RPMI7951 (cell line): Measurements from ENCODE around the gene UBE3A. TPM values are rescaled to one million over a fixed set of nuclear protein-coding genes. Genes with fewer than 3 reads are reported as not detected.

ENCODE experiments used
- DNase-seq: peaks from one replicate; pipeline ENCODE4 v3.0.0-alpha.2; 2012; ENCODE audit warnings: low read depth
- total RNA-seq: library from RNA; depleted of rRNA; stranded (reverse); fragments of >200 nt; shearing (Covaris generic); gene quantifications from 2 replicates; pipeline ENCODE4 v1.2.3, GENCODE V29; 2014

Gene UBE3A
- total RNA-seq, 1 experiment from 2014 or later, result 66.4 TPM

GRCh38 chr15:25403771-25404170 is 35.1 kb downstream of the UBE3A start:
- no peak for DNase-seq

- no peak for DNase-seq
Measured at GRCh38 chr15:25402342-25402741, 36.5 kb downstream of the UBE3A start.

- DNase-seq, result no peak
Measured at GRCh38 chr15:25401501-25401900, 37.3 kb downstream of the UBE3A start.

DNA sequence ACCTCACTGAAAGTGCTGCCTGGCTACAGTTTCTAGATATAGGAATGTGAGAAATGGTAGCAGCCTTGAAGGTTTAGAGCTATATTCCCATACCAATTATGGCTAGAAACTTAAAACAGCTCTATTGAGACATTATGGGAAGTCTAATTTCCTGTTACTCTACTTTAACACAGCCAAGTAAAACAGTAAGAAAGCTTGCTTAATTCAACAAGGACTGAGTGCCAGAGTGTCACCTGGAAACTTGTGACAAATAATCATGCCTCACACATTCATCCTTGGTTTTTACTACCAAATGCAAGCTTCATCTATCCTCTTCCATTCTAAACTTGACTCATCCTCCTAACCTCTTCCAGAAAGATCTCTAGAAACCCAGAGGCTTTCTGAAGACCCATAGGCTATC is 41.7 kb downstream of the UBE3A start:
- no peak for DNase-seq

GRCh38 chr15:25394898-25395297 is 43.9 kb downstream of the UBE3A start:
- DNase-seq, result no peak

DNA sequence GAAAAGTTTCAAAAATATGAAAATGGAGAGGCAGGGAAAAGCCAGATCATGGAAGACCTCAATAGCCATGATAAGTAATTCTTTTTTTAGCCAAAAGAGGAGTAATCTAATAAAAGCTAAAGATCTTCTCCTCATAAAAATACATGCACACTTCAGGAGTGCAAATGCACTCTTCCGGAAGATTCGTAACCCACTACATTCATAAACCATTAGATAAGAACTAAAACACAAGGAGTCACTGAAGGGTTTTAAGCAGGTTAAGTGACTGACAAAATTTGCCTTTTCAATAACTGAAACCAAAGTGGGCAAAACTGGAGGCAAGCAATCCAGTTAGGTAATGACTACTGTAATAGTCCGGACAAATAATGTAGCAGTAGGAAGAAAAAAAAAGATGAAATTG is 46.0 kb downstream of the UBE3A start:
- DNase-seq, result no peak

DNA sequence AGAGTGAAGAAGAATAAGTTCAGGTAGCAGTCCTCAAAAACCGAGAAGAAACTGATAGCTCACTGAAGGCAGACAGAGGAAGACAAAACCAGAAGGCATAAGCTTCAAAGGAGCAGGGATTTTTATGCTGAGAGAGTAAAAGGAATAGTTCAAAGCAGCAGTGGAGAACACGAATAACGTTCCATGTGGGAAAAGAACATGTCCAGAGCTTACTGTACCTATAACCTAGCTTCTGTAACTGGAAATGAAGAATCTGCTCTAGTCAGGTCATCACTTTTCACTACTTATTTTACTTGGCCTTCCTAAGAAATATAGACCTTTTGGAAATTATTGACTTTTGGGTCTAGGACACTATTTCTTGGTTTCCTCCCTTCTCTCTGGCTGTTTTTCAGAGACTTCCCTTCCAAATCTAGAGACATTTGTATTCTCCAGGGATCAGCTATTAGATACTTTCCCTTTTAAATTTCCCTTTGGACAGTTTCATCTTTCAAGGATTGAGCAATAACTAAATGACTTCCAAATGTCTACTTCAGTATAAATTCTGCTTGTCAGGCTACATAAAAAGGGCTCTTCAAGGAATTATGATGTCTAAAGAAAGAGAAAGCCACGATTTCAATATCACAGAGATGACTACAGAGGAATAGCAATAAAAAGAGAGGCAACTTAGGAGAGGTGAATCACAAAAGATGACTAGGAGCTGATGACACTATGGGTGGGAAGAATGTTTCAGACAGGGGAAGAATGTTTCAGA is 46.7 kb downstream of the UBE3A start:
- DNase-seq, result peak; percentile 52

DNA sequence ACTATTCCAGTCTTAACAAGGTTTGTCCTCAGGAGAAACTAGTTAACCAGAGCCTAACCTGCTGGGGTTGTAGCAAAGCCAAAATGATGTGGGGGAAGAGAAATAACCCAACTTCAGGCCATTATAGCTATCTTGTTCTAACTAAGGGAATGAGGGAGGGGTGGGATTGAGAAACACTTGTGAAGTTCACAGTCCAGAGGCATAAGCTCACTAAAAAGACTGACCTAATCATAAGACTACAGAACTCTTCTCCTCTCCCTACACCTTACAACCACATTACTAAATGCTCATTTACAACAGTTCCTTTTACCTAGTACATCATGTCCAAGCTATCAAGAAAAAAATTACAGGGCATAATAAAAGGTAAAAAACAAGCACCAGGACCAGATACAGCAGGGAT is 52.8 kb downstream of the UBE3A start:
- DNase-seq, result no peak

DNA sequence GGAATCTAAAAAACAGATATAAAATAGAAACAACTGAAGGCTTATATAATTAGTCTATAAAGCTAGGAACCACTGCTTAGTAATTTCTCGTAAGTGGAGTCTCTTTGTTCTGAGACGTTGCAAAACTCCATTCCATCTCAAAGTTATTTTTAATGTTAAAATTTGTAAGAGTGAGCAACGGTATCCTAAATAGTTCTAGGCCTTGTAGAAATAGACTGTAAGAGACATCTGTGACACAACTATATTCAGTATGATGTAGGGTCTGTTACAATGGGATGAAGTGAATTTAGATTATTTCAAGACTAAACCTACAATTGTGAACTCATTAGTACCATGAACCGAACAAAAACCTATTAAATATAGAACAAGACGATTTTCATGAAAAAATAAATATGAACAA is 57.2 kb downstream of the UBE3A start:
- DNase-seq, result no peak

GRCh38 chr15:25378501-25378901 is 60.3 kb downstream of the UBE3A start:
- no peak for DNase-seq

DNA sequence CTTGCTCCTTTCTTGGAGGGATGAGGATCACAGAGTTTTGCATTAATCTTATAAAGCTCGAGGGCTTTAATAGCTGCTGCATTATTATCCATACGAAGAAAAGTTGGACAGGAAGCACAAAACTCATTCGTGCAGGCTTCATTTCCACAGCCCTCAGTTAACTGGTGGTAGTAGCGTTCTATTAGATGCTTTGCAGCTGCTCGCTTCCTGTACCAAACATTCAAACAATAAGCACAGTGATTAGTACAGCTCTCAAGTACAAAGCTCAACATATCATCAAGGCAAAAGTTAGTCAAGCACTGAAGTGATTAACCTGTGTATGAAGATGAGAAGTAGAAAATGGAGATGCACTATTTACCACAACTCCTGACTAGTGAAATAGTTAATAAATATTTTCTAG is 63.3 kb downstream of the UBE3A start:
- DNase-seq, result no peak

GRCh38 chr15:25374143-25374542 is 64.7 kb downstream of the UBE3A start:
- DNase-seq, result peak; percentile 15

- no peak for DNase-seq
Measured at GRCh38 chr15:25372298-25372697, 66.5 kb downstream of the UBE3A start.

- DNase-seq, result no peak
Measured at GRCh38 chr15:25368850-25369249, 70.0 kb downstream of the UBE3A start.

DNA sequence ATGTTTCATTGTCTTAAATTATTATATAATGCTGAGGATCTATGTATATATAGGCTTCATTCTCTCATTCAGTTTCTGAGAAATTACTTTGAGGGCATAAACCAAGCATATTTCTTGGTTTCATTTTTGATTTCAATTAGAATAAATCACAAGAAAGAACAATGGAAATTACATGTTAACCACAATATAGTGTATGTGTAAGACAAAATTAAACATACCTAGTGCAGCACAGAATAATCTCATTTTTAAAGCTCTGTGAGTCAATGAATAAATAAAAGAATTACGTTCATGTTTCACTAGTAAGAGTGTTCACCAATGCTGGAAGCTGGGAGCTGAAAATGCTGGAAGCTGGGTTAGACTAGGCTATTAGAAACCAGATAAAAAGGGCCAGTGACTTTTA is 72.8 kb downstream of the UBE3A start:
- DNase-seq, result no peak

DNA sequence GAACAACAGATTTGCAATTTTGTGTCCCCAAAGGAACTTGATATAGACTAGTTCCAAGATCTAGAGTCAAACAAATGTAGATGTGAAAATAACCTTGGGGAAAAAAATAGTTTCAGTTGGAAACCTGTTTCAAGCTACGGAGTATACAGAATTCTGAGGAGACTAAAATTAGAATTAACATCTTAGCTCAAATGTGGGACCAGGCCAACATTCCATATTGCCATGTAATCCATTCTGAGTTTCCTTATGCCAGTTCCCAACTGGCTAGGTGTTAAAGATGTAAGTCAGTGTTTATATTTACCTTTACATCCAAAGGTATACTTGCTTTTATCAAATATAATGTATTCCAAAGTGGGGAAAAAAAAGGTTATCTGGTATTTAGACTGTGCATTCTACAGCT is 76.3 kb downstream of the UBE3A start:
- no peak for DNase-seq

GRCh38 chr15:25347707-25348106 is 91.1 kb downstream of the UBE3A start:
- DNase-seq, result no peak

DNA sequence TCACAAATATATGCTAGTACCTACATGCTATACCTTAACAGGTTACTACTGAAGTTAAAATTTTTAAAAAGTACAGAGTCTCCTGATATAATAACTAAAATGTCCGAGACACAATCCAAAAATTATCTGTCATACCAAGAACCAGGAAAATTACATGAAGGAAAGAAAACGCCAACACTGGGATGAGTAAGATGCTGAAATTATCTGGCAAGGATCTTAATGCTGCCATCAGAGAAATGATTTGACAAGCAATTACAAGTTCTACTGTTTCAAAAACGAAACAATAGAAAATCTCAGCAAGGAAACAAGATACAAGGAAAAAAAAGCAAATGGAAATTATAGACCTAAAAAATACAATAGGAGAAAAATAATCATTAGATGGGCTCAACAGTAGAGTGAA is 92.5 kb downstream of the UBE3A start:
- no peak for DNase-seq

DNA sequence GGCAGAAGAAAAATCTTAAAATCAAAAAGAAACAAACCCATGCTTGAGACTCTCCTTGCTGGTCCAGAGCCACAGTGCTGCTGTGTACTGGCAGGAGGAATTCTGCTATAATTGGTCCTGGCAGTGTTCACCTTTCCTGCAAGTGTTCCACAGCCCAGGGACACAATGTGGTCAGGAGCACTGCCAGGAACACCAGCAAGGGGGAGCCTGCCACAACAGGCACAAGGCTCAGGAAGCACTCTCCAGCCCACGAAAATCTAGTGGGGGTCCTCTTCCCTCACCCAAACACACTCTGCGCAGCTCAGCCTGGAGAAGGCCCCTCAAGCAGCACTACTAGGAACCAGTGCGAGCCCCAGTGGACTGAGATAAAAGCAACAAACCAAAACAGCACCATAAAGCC is 92.9 kb downstream of the UBE3A start:
- DNase-seq, result peak; percentile 33

- no peak for DNase-seq
Measured at GRCh38 chr15:25342629-25343028, 96.2 kb downstream of the UBE3A start.

DNA sequence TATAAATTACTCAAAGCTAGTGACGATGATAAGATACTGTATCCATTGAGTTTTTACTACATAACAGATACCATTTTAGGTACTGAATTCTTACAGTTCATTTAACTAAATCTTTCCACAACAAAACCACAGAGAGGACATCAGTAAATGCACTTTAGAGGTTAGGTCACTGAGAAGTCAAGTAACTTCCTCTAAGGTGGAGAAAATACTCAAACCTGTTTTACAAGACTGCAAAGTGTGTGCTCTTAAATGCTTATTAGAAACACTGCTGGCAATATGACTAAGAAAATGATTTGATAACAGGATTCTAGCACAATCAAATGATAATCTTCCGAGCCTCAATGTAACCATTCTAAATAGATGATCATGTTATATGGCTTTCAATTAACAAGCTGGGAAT is 99.4 kb downstream of the UBE3A start:
- DNase-seq, result no peak

DNA sequence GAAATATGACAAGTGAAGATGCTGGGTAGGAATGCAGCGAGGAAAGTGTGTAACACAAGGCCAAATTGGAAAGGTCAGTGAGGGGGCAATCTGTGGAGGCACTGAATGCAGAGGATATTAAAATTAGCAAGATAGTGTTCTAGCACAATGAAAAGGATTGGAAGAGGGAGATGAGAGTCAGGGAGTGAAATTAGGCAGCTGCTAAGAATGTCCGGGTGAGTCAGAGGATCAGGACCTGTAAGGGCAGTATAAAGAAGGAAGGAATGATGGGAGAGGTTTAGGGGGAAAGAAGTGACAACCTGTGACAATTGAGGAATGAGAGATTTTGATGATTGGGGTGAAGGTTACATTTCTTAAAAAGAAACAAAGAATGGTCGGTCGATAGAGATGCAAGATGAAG is 103.5 kb downstream of the UBE3A start:
- no peak for DNase-seq

GRCh38 chr15:25333049-25333448 is 105.8 kb downstream of the UBE3A start:
- no peak for DNase-seq

DNA sequence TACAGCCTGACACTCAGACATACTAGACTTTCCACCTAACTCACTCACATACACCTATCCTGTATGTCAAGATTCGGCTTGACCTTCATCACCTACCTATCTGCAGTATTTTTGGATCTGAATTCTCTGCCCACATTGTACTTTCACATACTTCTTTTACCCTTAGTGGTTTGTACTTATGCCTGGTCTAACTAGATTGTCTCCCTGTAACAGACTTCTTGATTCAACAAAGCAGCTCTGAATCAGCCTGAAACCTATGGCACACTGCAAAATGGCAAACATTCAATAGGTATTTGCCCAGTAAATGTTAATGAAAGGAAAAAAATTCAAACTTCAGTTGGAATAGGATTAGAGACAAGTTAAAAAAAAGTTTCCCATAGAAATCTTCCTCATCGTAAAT is 106.5 kb downstream of the UBE3A start:
- DNase-seq, result no peak
